ENCODE results near the gene SFT2D1. TPM values are rescaled to one million over a fixed set of nuclear protein-coding genes. Genes with fewer than 3 reads are reported as not detected.
"Not testable (repeated sequence)": the region's sequence is repeated elsewhere in the genome, so short reads cannot be mapped to it uniquely, and the experiment has no call there.

SFT2D1 gene
- polyA plus RNA-seq, 1 experiment, result 76.5 TPM

GRCh38 chr6:166364456-166364855 lies 22.1 kb upstream of the SFT2D1 start:
- Histone ChIP-seq H3K9me3 (ENCODE audit: control insufficient read depth, insufficient read depth, low read length) (no peaks in the 10 kb centered on the region), H3K27ac (ENCODE audit: low read depth, low read length) (no peak overlapping the region), H3K27me3 (ENCODE audit: control insufficient read depth, insufficient read depth, low read length) (no peaks in the 10 kb centered on the region), H3K4me3 (ENCODE audit: low read depth, low read length) (no peak overlapping the region)
- TF ChIP-seq CTCF (IDR thresholded peaks at IDR 0.05; ENCODE audit: low read depth, low read length), result no peak
- ChIA-PET POLR2A (no interaction called here), CTCF (interaction anchor here (3.1 kb wide), 1 partner anchor 17 kb away, joined by 15 read pairs; no protein-coding TSS in a partner anchor)
- no peak for DNase-seq (ENCODE audit: low read depth, low spot score)

GRCh38 chr6:166362427-166362826 lies 20.1 kb upstream of the SFT2D1 start:
- CTCF ChIA-PET; H3K27ac ChIP-seq (ENCODE audit: low read depth, low read length); DNase-seq (ENCODE audit: low read depth, low spot score); H3K27me3 ChIP-seq (ENCODE audit: control insufficient read depth, insufficient read depth, low read length); H3K9me3 ChIP-seq (ENCODE audit: control insufficient read depth, insufficient read depth, low read length); POLR2A ChIA-PET; H3K4me3 ChIP-seq (ENCODE audit: low read depth, low read length): not testable (repeated sequence)

GRCh38 chr6:166361077-166361429 lies 18.7 kb upstream of the SFT2D1 start:
- Histone ChIP-seq H3K27me3 (ENCODE audit: control insufficient read depth, insufficient read depth, low read length) (peaks cover 2% of the 10 kb centered on the region), H3K4me3 (ENCODE audit: low read depth, low read length) (no peak overlapping the region), H3K27ac (ENCODE audit: low read depth, low read length) (no peak overlapping the region), H3K9me3 (ENCODE audit: control insufficient read depth, insufficient read depth, low read length) (no peaks in the 10 kb centered on the region)
- ChIA-PET CTCF (no interaction called here), POLR2A (no interaction called here)
- TF ChIP-seq CTCF (IDR thresholded peaks at IDR 0.05; ENCODE audit: low read depth, low read length), result no peak
- no peak for DNase-seq (ENCODE audit: low read depth, low spot score)

- DNase-seq (ENCODE audit: low read depth, low spot score), result no peak
- Histone ChIP-seq H3K27ac (ENCODE audit: low read depth, low read length) (no peak overlapping the region), H3K9me3 (ENCODE audit: control insufficient read depth, insufficient read depth, low read length) (no peaks in the 10 kb centered on the region), H3K27me3 (ENCODE audit: control insufficient read depth, insufficient read depth, low read length) (peaks cover 2% of the 10 kb centered on the region), H3K4me3 (ENCODE audit: low read depth, low read length) (no peak overlapping the region)
- TF ChIP-seq CTCF (IDR thresholded peaks at IDR 0.05; ENCODE audit: low read depth, low read length), result no peak
- POLR2A ChIA-PET, result no interaction called here
- CTCF ChIA-PET, result interaction anchor here (1.1 kb wide), 1 partner anchor 21 kb away, joined by 9 read pairs; no protein-coding TSS in a partner anchor
Observed at GRCh38 chr6:166360243-166361076, 18.1 kb upstream of the SFT2D1 start.

- TF ChIP-seq CTCF (IDR thresholded peaks at IDR 0.05; ENCODE audit: low read depth, low read length), result no peak
- DNase-seq (ENCODE audit: low read depth, low spot score), result no peak
- Histone ChIP-seq H3K4me3 (ENCODE audit: low read depth, low read length) (no peak overlapping the region), H3K27ac (ENCODE audit: low read depth, low read length) (no peak overlapping the region), H3K9me3 (ENCODE audit: control insufficient read depth, insufficient read depth, low read length) (no peaks in the 10 kb centered on the region), H3K27me3 (ENCODE audit: control insufficient read depth, insufficient read depth, low read length) (peaks cover 21% of the 10 kb centered on the region)
- POLR2A ChIA-PET, result no interaction called here
- CTCF ChIA-PET, result interaction anchor here (0.8 to 1.2 kb wide), 2 partner anchors 26 kb away, joined by 3 to 5 read pairs; no protein-coding TSS in a partner anchor
Observed at GRCh38 chr6:166355552-166355951, 13.2 kb upstream of the SFT2D1 start.
